ENCODE data around the gene PTTG1IP. TPM values are rescaled to one million over a fixed set of nuclear protein-coding genes. Genes with fewer than 3 reads are reported as not detected.

The PTTG1IP gene
- polyA plus RNA-seq (2013, experiment 1 of 2): 106 TPM
- polyA plus RNA-seq (2013, experiment 2 of 2): 104 TPM

- peak within 1 kb of the TSS; percentile 93 for H3K9ac ChIP-seq (ENCODE audit: low read length)
- H4K5ac ChIP-seq (ENCODE audit: low read length): no peak within 1 kb of the TSS
- no peak within 1 kb of the TSS for H2AK5ac ChIP-seq (ENCODE audit: low read length)
- no peaks in the 10 kb centered on the region for H3K36me3 ChIP-seq (ENCODE audit: control insufficient read depth, insufficient read depth, low read length)
- H2BK15ac ChIP-seq (replicated peaks; ENCODE audit: low read depth): no peak within 1 kb of the TSS
- WGBS (ENCODE audit: extremely low coverage, insufficient coverage, low lambda C conversion rate): no CpG with 5 or more reads among the region's 123 CpGs
- peaks cover 44% of the 10 kb centered on the region for H3K79me2 ChIP-seq (ENCODE audit: control insufficient read depth, insufficient read depth, low read length)
- H3K4ac ChIP-seq (ENCODE audit: low read depth, low read length): no peak within 1 kb of the TSS
- peak within 1 kb of the TSS; percentile 89 for H3K4me2 ChIP-seq (ENCODE audit: low read length)
- peaks cover 14% of the 10 kb centered on the region for H3K4me1 ChIP-seq (ENCODE audit: control insufficient read depth, low read depth, low read length)
- H3K27me3 ChIP-seq (ENCODE audit: insufficient read depth, low read length, poor library complexity): no peaks in the 10 kb centered on the region
- H2BK5ac ChIP-seq (ENCODE audit: low read length): no peak within 1 kb of the TSS
- H3K56ac ChIP-seq (ENCODE audit: low read length): peak within 1 kb of the TSS; percentile 95
- peak within 1 kb of the TSS; percentile 99 for H3K23ac ChIP-seq (ENCODE audit: low read length)
- H3K27ac ChIP-seq (ENCODE audit: low read depth, low read length): peak within 1 kb of the TSS; percentile 59
- H4K8ac ChIP-seq (ENCODE audit: low read depth, low read length): no peak within 1 kb of the TSS
- peaks cover 13% of the 10 kb centered on the region for H3K79me1 ChIP-seq (ENCODE audit: low read length)
- peak; percentile 98 for DNase-seq
- peak within 1 kb of the TSS; percentile 89 for H3K4me3 ChIP-seq (ENCODE audit: low read length)
- H2BK120ac ChIP-seq (ENCODE audit: low read depth, low read length): no peak within 1 kb of the TSS
- peak within 1 kb of the TSS; percentile 5 for H3K18ac ChIP-seq (ENCODE audit: low read length)
Measured at GRCh38 chr21:44873356-44874239, at the start of gene PTTG1IP. Gene PTTG1IP (minus strand): TSS chr21:44873690. CDS start chr21:44873616, 74 bp downstream.

GRCh38 chr21:44921928-44922327, 48.4 kb upstream of the PTTG1IP start:
- Histone ChIP-seq H3K27me3 (ENCODE audit: insufficient read depth, low read length, poor library complexity) (peaks cover 14% of the 10 kb centered on the region), H4K8ac (ENCODE audit: low read depth, low read length) (no peak overlapping the region), H2BK15ac (replicated peaks; ENCODE audit: low read depth) (no peak overlapping the region), H3K4me2 (ENCODE audit: low read length) (no peak overlapping the region), H3K4ac (ENCODE audit: low read depth, low read length) (no peak overlapping the region), H3K79me2 (ENCODE audit: control insufficient read depth, insufficient read depth, low read length) (no peaks in the 10 kb centered on the region), H3K9ac (ENCODE audit: low read length) (no peak overlapping the region), H2BK120ac (ENCODE audit: low read depth, low read length) (no peak overlapping the region), H3K36me3 (ENCODE audit: control insufficient read depth, insufficient read depth, low read length) (no peaks in the 10 kb centered on the region), H3K27ac (ENCODE audit: low read depth, low read length) (no peak overlapping the region), H3K56ac (ENCODE audit: low read length) (no peak overlapping the region), H3K79me1 (ENCODE audit: low read length) (no peaks in the 10 kb centered on the region), H2AK5ac (ENCODE audit: low read length) (no peak overlapping the region), H3K23ac (ENCODE audit: low read length) (no peak overlapping the region), H4K5ac (ENCODE audit: low read length) (no peak overlapping the region), H2BK5ac (ENCODE audit: low read length) (no peak overlapping the region), H3K4me3 (ENCODE audit: low read length) (no peak overlapping the region), H3K4me1 (ENCODE audit: control insufficient read depth, low read depth, low read length) (peaks cover 8% of the 10 kb centered on the region), H3K18ac (ENCODE audit: low read length) (no peak overlapping the region)
- no peak for DNase-seq
- WGBS (ENCODE audit: extremely low coverage, insufficient coverage, low lambda C conversion rate): no CpG with 5 or more reads among the region's 5 CpGs

GRCh38 chr21:44920694-44921604, 47.5 kb upstream of the PTTG1IP start, which contains the start of gene ITGB2:
Gene ITGB2 (minus strand): TSS chr21:44920899. CDS start chr21:44910782, 10,117 bp downstream.
- Histone ChIP-seq H3K9ac (ENCODE audit: low read length) (peak within 1 kb of the TSS; percentile 20), H3K4me3 (ENCODE audit: low read length) (no peak within 1 kb of the TSS), H3K18ac (ENCODE audit: low read length) (no peak within 1 kb of the TSS), H3K56ac (ENCODE audit: low read length) (peak within 1 kb of the TSS; percentile 80), H3K4me2 (ENCODE audit: low read length) (no peak within 1 kb of the TSS), H2BK15ac (replicated peaks; ENCODE audit: low read depth) (no peak within 1 kb of the TSS), H3K23ac (ENCODE audit: low read length) (peak within 1 kb of the TSS; percentile 92), H4K5ac (ENCODE audit: low read length) (no peak within 1 kb of the TSS), H2BK120ac (ENCODE audit: low read depth, low read length) (no peak within 1 kb of the TSS), H3K79me1 (ENCODE audit: low read length) (no peaks in the 10 kb centered on the region), H3K27ac (ENCODE audit: low read depth, low read length) (no peak within 1 kb of the TSS), H3K36me3 (ENCODE audit: control insufficient read depth, insufficient read depth, low read length) (no peaks in the 10 kb centered on the region), H3K27me3 (ENCODE audit: insufficient read depth, low read length, poor library complexity) (peaks cover 14% of the 10 kb centered on the region), H3K4ac (ENCODE audit: low read depth, low read length) (no peak within 1 kb of the TSS), H2AK5ac (ENCODE audit: low read length) (peak within 1 kb of the TSS; percentile 99), H4K8ac (ENCODE audit: low read depth, low read length) (no peak within 1 kb of the TSS), H2BK5ac (ENCODE audit: low read length) (peak within 1 kb of the TSS; percentile 48), H3K79me2 (ENCODE audit: control insufficient read depth, insufficient read depth, low read length) (no peaks in the 10 kb centered on the region), H3K4me1 (ENCODE audit: control insufficient read depth, low read depth, low read length) (peaks cover 3% of the 10 kb centered on the region)
- WGBS (ENCODE audit: extremely low coverage, insufficient coverage, low lambda C conversion rate): no CpG with 5 or more reads among the region's 29 CpGs
- no peak for DNase-seq

GRCh38 chr21:44919913-44920693, 46.6 kb upstream of the PTTG1IP start:
- Histone ChIP-seq H2BK15ac (replicated peaks; ENCODE audit: low read depth) (no peak overlapping the region), H3K4ac (ENCODE audit: low read depth, low read length) (no peak overlapping the region), H3K27me3 (ENCODE audit: insufficient read depth, low read length, poor library complexity) (peaks cover 17% of the 10 kb centered on the region), H3K27ac (ENCODE audit: low read depth, low read length) (no peak overlapping the region), H2BK120ac (ENCODE audit: low read depth, low read length) (no peak overlapping the region), H3K79me1 (ENCODE audit: low read length) (no peaks in the 10 kb centered on the region), H2AK5ac (ENCODE audit: low read length) (peak overlapping the region; percentile 99), H4K8ac (ENCODE audit: low read depth, low read length) (no peak overlapping the region), H3K56ac (ENCODE audit: low read length) (peak overlapping the region; percentile 80), H3K18ac (ENCODE audit: low read length) (no peak overlapping the region), H3K4me2 (ENCODE audit: low read length) (no peak overlapping the region), H3K36me3 (ENCODE audit: control insufficient read depth, insufficient read depth, low read length) (no peaks in the 10 kb centered on the region), H4K5ac (ENCODE audit: low read length) (no peak overlapping the region), H3K79me2 (ENCODE audit: control insufficient read depth, insufficient read depth, low read length) (no peaks in the 10 kb centered on the region), H3K4me1 (ENCODE audit: control insufficient read depth, low read depth, low read length) (peaks cover 3% of the 10 kb centered on the region), H3K23ac (ENCODE audit: low read length) (peak overlapping the region; percentile 92), H3K4me3 (ENCODE audit: low read length) (no peak overlapping the region), H2BK5ac (ENCODE audit: low read length) (peak overlapping the region; percentile 48), H3K9ac (ENCODE audit: low read length) (peak overlapping the region; percentile 20)
- DNase-seq: no peak
- WGBS (ENCODE audit: extremely low coverage, insufficient coverage, low lambda C conversion rate): no CpG with 5 or more reads among the region's 28 CpGs
